GM12878 (cell line): Measurements from ENCODE around the gene UBE2F. TPM values are rescaled to one million over a fixed set of nuclear protein-coding genes. Genes with fewer than 3 reads are reported as not detected.

Source experiments
- BACH1 ChIP-seq: fragments of 450-650 bp; IDR thresholded peaks from 2 replicates; pipeline ENCODE4 v1.6.1; 2017; ENCODE audit warnings: mild to moderate bottlenecking, borderline replicate concordance
- BRCA1 ChIP-seq: IDR thresholded peaks from 2 replicates; pipeline ENCODE4 v1.6.1; 2011; ENCODE audit warnings: low read depth, low read length, improper control_type of control experiment
- CBX5 ChIP-seq: sonication (generic); IDR thresholded peaks from 2 replicates; pipeline ENCODE4 v1.6.1; 2016; ENCODE audit warnings: low read depth, moderate library complexity, mild to moderate bottlenecking, inconsistent platforms
- CHD2 ChIP-seq: IDR thresholded peaks from 2 replicates; pipeline ENCODE4 v1.6.1; 2011; ENCODE audit warnings: low read depth, low read length, improper control_type of control experiment, borderline replicate concordance
- CHD4 ChIP-seq: fragments of 200-600 bp; sonication (generic); IDR thresholded peaks from 2 replicates; pipeline ENCODE4 v1.6.1; 2016; ENCODE audit warnings: mild to moderate bottlenecking
- CREM ChIP-seq: IDR thresholded peaks from 2 replicates; pipeline ENCODE4 v1.6.1; 2014; ENCODE audit warnings: antibody characterized with exemption, low read depth
- EP300 ChIP-seq, 2 experiments: fragments of 150-350 bp in 1 of 2; IDR thresholded peaks; 2 replicates each; pipeline ENCODE4 v1.6.1; 2011 to 2012; ENCODE audit warnings: low read depth in 2 of 2, low read length in 2 of 2, borderline replicate concordance in 1 of 2, improper control_type of control experiment in 1 of 2, inconsistent platforms in 1 of 2; ENCODE audit not compliant: control insufficient read depth in 1 of 2
- JUNB ChIP-seq: IDR thresholded peaks from 2 replicates; pipeline ENCODE4 v1.6.1; 2016; ENCODE audit warnings: antibody characterized with exemption, mild to moderate bottlenecking
- NRF1 ChIP-seq: conservative IDR thresholded peaks from 2 replicates; pipeline ENCODE4 v1.6.1; 2011; ENCODE audit warnings: mild to moderate bottlenecking, low read depth, low read length, improper control_type of control experiment
- PAX8 ChIP-seq: fragments of 450-650 bp; IDR thresholded peaks from 2 replicates; pipeline ENCODE4 v1.6.1; 2017; ENCODE audit warnings: mild to moderate bottlenecking, moderate library complexity
- RELA ChIP-seq: fragments of 450-650 bp; IDR thresholded peaks from 2 replicates; pipeline ENCODE4 v1.8.0; 2014; ENCODE audit warnings: borderline replicate concordance; ENCODE audit not compliant: partially characterized antibody
- RFX5 ChIP-seq: IDR thresholded peaks from 2 replicates; pipeline ENCODE4 v1.6.1; 2011; ENCODE audit warnings: low read depth, low read length, improper control_type of control experiment
- SMAD1 ChIP-seq: fragments of 450-650 bp; IDR thresholded peaks from 2 replicates; pipeline ENCODE4 v1.6.1; 2018; ENCODE audit warnings: mild to moderate bottlenecking, low read depth; ENCODE audit not compliant: partially characterized antibody
- STAT3 ChIP-seq: IDR thresholded peaks from 2 replicates; pipeline ENCODE4 v1.6.1; 2011; ENCODE audit warnings: low read depth, low read length, improper control_type of control experiment
- TARDBP ChIP-seq: IDR thresholded peaks from 2 replicates; pipeline ENCODE4 v1.6.1; 2016; ENCODE audit warnings: borderline replicate concordance
- TCF7 ChIP-seq: IDR thresholded peaks from 2 replicates; pipeline ENCODE4 v1.6.1; 2014; ENCODE audit warnings: antibody characterized with exemption, borderline replicate concordance
- ZNF24 ChIP-seq: fragments of 450-650 bp; IDR thresholded peaks from 2 replicates; pipeline ENCODE4 v1.6.1; 2017; ENCODE audit warnings: antibody characterized with exemption, mild to moderate bottlenecking
- ZNF274 ChIP-seq: IDR thresholded peaks from one replicate; pipeline ENCODE4 v1.8.0; 2011; ENCODE audit not compliant: insufficient read length, insufficient read depth
- polyA plus RNA-seq, 11 experiments: library from polyadenylated mRNA; depleted of rRNA in 4 of 11; unstranded in 6 of 11; stranded (reverse) in 5 of 11; fragments of >200 nt; fragmentation: Nextera tagmentation in 4 of 11; fragmentation: Illumina TruSeq in 1 of 11; extraction: Ambion mirVana in 4 of 11; extraction: Trizol in 1 of 11; gene quantifications; 1 replicate in 1 of 11; 2 replicates in 10 of 11; pipeline versions ENCODE4 v1.2.1 to v1.2.3, GENCODE V29; 2011 to 2016; ENCODE audit warnings: inconsistent platforms in 2 of 11, missing spikeins in 2 of 11, low read depth in 1 of 11
- total RNA-seq, 4 experiments: library from RNA; depleted of rRNA in 3 of 4; stranded (reverse); fragments of >200 nt in 3 of 4; fragmentation: Illumina TruSeq in 1 of 4; extraction: Trizol in 1 of 4; gene quantifications; 2 replicates each; pipeline versions ENCODE4 v1.2.1 to v1.2.3, GENCODE V29; 2013 to 2021
- TF ChIP-seq, protein P1 (sequence below): fragments of 150-350 bp; IDR thresholded peaks from 2 replicates; pipeline ENCODE4 v1.6.1; 2016; ENCODE audit warnings: low read depth, low read length
- TF ChIP-seq, protein P2 (sequence below): fragments of 450-650 bp; IDR thresholded peaks from 2 replicates; pipeline ENCODE4 v1.6.1; 2014; ENCODE audit warnings: mild to moderate bottlenecking
- TF ChIP-seq, protein P3 (sequence below): fragments of 450-650 bp; IDR thresholded peaks from 2 replicates; pipeline ENCODE4 v1.6.1; 2016; ENCODE audit warnings: mild to moderate bottlenecking
- TF ChIP-seq, protein P4 (sequence below): IDR thresholded peaks from 2 replicates; pipeline ENCODE4 v1.6.1; 2012; ENCODE audit warnings: mild to moderate bottlenecking, low read depth, low read length

Gene UBE2F
- total and polyA plus RNA-seq, 10 of the 15 experiments (the other 5 are each of a cell fraction or from before 2014, with no cell fraction given), result 12.3 to 64.4 (median 31.5) TPM

DNA sequence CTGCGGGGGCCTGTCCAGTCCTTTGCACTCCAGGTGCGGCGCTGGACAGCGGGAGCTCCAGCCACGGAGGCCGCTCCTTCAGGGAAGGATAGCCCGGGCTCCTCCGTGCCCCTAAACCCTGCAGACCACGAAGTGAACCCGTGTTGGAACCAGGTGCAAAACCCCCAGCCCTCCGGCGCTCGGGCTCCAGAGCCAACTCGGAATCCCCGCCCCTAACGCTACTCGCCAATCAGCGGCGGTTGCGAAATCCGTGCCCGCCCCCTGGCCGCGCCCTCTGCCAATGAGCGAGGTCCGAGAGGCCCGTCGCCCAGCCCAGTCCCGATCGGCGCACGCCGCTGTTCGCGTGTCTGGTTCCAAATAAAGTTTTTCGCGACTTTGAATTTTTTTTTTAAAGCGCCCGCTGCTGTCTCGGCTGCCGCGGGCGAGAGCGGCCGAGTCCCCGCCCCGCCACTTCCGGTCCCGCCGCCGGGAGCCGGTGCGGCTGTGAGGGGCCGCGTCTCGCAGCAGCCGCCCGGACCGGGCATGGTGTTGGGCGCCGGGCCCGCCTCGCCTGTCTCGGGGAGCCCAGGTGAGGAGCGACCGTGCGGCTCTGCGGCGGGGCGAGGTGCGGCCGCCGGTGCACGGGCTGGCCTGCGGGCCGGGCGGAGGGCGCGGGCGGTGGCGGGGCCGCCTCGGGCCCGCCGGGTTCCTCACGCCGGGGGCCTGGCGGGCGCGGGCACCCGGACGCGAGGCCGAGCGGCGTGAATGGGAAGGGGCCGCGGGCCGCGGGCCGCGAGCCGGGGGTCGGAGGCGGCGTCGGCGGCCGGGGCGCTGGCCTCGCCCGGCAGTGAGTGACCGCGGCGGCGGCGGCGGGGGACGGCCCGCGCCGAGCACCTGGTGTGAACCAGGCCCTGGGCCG is at the start of gene UBE2F (continued):
- TF ChIP-seq ZNF274 (no peak), CBX5 (peak; percentile 83; the same call in 1 of the 2 replicates), RELA (peak; percentile 73), RFX5 (peak; percentile 60; the same call in 1 of the 2 replicates), STAT3 (no peak), NRF1 (no peak), JUNB (no peak), CREM (peak; percentile 89), CHD2 (peak; percentile 84), EP300 (IDR thresholded peaks at IDR 0.05; ENCODE audit: borderline replicate concordance in 1 of 2, control insufficient read depth in 1 of 2, low read depth in 2 of 2, low read length in 2 of 2) (no peak), CHD4 (no peak), BACH1 (no peak), TARDBP (peak; percentile 96), BRCA1 (no peak), PAX8 (no peak), SMAD1 (no peak), ZNF24 (no peak), TCF7 (peak; percentile 38; the same call in 1 of the 2 replicates)
- TF ChIP-seq, protein P1, sequence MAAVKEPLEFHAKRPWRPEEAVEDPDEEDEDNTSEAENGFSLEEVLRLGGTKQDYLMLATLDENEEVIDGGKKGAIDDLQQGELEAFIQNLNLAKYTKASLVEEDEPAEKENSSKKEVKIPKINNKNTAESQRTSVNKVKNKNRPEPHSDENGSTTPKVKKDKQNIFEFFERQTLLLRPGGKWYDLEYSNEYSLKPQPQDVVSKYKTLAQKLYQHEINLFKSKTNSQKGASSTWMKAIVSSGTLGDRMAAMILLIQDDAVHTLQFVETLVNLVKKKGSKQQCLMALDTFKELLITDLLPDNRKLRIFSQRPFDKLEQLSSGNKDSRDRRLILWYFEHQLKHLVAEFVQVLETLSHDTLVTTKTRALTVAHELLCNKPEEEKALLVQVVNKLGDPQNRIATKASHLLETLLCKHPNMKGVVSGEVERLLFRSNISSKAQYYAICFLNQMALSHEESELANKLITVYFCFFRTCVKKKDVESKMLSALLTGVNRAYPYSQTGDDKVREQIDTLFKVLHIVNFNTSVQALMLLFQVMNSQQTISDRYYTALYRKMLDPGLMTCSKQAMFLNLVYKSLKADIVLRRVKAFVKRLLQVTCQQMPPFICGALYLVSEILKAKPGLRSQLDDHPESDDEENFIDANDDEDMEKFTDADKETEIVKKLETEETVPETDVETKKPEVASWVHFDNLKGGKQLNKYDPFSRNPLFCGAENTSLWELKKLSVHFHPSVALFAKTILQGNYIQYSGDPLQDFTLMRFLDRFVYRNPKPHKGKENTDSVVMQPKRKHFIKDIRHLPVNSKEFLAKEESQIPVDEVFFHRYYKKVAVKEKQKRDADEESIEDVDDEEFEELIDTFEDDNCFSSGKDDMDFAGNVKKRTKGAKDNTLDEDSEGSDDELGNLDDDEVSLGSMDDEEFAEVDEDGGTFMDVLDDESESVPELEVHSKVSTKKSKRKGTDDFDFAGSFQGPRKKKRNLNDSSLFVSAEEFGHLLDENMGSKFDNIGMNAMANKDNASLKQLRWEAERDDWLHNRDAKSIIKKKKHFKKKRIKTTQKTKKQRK, result no peak
- TF ChIP-seq, protein P2, sequence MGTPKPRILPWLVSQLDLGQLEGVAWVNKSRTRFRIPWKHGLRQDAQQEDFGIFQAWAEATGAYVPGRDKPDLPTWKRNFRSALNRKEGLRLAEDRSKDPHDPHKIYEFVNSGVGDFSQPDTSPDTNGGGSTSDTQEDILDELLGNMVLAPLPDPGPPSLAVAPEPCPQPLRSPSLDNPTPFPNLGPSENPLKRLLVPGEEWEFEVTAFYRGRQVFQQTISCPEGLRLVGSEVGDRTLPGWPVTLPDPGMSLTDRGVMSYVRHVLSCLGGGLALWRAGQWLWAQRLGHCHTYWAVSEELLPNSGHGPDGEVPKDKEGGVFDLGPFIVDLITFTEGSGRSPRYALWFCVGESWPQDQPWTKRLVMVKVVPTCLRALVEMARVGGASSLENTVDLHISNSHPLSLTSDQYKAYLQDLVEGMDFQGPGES, result peak; percentile 73
- TF ChIP-seq, protein P3, sequence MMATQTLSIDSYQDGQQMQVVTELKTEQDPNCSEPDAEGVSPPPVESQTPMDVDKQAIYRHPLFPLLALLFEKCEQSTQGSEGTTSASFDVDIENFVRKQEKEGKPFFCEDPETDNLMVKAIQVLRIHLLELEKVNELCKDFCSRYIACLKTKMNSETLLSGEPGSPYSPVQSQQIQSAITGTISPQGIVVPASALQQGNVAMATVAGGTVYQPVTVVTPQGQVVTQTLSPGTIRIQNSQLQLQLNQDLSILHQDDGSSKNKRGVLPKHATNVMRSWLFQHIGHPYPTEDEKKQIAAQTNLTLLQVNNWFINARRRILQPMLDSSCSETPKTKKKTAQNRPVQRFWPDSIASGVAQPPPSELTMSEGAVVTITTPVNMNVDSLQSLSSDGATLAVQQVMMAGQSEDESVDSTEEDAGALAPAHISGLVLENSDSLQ, result peak; percentile 51; the same call in 1 of the 2 replicates
- TF ChIP-seq, protein P4, sequence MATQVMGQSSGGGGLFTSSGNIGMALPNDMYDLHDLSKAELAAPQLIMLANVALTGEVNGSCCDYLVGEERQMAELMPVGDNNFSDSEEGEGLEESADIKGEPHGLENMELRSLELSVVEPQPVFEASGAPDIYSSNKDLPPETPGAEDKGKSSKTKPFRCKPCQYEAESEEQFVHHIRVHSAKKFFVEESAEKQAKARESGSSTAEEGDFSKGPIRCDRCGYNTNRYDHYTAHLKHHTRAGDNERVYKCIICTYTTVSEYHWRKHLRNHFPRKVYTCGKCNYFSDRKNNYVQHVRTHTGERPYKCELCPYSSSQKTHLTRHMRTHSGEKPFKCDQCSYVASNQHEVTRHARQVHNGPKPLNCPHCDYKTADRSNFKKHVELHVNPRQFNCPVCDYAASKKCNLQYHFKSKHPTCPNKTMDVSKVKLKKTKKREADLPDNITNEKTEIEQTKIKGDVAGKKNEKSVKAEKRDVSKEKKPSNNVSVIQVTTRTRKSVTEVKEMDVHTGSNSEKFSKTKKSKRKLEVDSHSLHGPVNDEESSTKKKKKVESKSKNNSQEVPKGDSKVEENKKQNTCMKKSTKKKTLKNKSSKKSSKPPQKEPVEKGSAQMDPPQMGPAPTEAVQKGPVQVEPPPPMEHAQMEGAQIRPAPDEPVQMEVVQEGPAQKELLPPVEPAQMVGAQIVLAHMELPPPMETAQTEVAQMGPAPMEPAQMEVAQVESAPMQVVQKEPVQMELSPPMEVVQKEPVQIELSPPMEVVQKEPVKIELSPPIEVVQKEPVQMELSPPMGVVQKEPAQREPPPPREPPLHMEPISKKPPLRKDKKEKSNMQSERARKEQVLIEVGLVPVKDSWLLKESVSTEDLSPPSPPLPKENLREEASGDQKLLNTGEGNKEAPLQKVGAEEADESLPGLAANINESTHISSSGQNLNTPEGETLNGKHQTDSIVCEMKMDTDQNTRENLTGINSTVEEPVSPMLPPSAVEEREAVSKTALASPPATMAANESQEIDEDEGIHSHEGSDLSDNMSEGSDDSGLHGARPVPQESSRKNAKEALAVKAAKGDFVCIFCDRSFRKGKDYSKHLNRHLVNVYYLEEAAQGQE, result peak; percentile 26; the same call in 1 of the 2 replicates
